HUES48 (cell line): ENCODE data around the gene RECK.

Experiments used
- H3K27ac ChIP-seq: one replicate; pipeline ENCODE4 v1.7.0; 2013; ENCODE audit warnings: low read depth, low read length, inconsistent platforms
- H3K27me3 ChIP-seq: 2 replicates; pipeline ENCODE4 v1.6.1; 2013; ENCODE audit warnings: mild to moderate bottlenecking, low read length; ENCODE audit not compliant: control insufficient read depth, insufficient read depth
- H3K36me3 ChIP-seq: 2 replicates; pipeline ENCODE4 v1.6.1; 2013; ENCODE audit warnings: low read length; ENCODE audit not compliant: control insufficient read depth, insufficient read depth
- H3K4me1 ChIP-seq: 2 replicates; pipeline ENCODE4 v1.6.1; 2013; ENCODE audit warnings: mild to moderate bottlenecking, low read length; ENCODE audit not compliant: control insufficient read depth, insufficient read depth
- H3K4me3 ChIP-seq: 2 replicates; pipeline ENCODE4 v1.5.1; 2013; ENCODE audit warnings: mild to moderate bottlenecking, low read depth, low read length
- H3K9ac ChIP-seq: 2 replicates; pipeline ENCODE4 v1.6.1; 2013; ENCODE audit warnings: mild to moderate bottlenecking, low read depth, low read length, moderate library complexity
- H3K9me3 ChIP-seq: 2 replicates; pipeline ENCODE4 v1.6.1; 2013; ENCODE audit warnings: low read length; ENCODE audit not compliant: control insufficient read depth, insufficient read depth

Gene RECK

DNA sequence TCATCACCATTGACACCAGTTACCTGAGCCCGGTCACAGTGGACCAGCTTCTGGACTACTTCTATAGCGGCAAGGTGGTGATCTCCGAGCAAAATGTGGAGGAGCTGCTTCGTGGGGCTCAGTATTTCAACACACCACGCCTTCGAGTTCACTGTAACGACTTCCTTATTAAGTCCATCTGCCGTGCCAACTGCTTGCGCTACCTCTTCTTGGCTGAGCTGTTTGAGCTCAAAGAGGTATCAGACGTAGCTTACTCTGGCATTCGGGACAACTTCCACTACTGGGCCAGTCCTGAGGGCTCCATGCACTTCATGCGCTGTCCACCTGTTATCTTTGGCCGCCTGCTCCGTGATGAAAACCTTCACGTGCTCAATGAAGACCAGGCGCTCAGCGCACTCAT, 133.0 kb downstream of the RECK start:
- H3K9me3 ChIP-seq: no peaks in the 10 kb centered on the region

DNA sequence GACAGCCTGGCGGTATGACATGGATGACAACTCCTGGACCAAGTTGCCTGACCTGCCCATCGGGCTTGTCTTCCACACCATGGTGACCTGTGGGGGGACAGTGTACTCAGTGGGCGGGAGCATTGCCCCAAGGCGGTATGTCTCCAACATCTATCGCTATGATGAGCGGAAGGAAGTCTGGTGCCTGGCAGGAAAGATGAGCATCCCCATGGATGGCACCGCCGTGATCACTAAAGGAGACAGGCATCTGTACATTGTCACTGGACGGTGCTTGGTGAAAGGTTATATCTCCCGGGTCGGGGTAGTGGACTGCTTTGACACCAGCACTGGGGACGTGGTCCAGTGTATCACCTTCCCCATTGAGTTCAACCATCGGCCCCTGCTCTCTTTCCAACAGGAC, 133.8 kb downstream of the RECK start:
- Histone ChIP-seq H3K4me3 (no peak overlapping the region), H3K36me3 (no peaks in the 10 kb centered on the region), H3K27me3 (no peaks in the 10 kb centered on the region), H3K27ac (no peak overlapping the region), H3K9me3 (no peaks in the 10 kb centered on the region), H3K4me1 (no peaks in the 10 kb centered on the region), H3K9ac (no peak overlapping the region)

More for the DNA sequence above, 133.0 kb downstream of the RECK start:
- H3K4me3 ChIP-seq: no peak overlapping the region
- peaks cover 4% of the 10 kb centered on the region; the same call in 1 of the 2 replicates for H3K4me1 ChIP-seq
- no peak overlapping the region for H3K9ac ChIP-seq
- H3K27me3 ChIP-seq: no peaks in the 10 kb centered on the region
- H3K36me3 ChIP-seq: no peaks in the 10 kb centered on the region
- H3K27ac ChIP-seq: no peak overlapping the region

DNA sequence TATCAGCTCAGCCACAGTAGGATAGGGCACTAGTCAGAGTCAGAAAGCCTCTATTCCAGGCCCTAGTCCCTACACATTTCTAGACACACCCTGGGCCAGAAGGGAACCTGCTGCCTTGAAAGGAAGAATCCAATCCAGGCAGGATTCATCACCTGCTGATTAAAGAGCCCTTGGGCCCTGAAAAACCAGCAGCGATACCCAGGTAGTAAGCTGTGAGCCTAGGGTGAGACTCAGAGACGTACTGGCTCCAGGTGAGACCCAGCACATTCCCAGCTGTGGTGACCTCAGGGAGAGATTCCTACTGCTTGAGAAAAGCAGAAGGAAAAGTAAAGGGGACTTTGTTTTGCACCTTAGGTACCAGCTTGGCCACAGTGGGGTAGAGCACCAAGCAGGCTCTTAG, 137.1 kb downstream of the RECK start:
- H3K27me3 ChIP-seq: no peaks in the 10 kb centered on the region

More for the DNA sequence above, 137.1 kb downstream of the RECK start:
- no peaks in the 10 kb centered on the region for H3K4me1 ChIP-seq
- H3K9ac ChIP-seq: no peak overlapping the region
- no peak overlapping the region for H3K27ac ChIP-seq
- no peaks in the 10 kb centered on the region for H3K36me3 ChIP-seq
- no peak overlapping the region for H3K4me3 ChIP-seq
- H3K9me3 ChIP-seq: no peaks in the 10 kb centered on the region
